GM23338 (cell line): ENCODE measurements around the gene PIGH. TPM values are rescaled to one million over a fixed set of nuclear protein-coding genes. Genes with fewer than 3 reads are reported as not detected.

Experiments used
- ATAC-seq: fragments of 200-7000 bp; cut with Tn5 transposase; 3 replicates; pipeline ENCODE4 v1.9.1; 2020
- DNase-seq: peaks from one replicate; pipeline ENCODE4 v3.0.0-alpha.2; 2015; ENCODE audit warnings: low spot score
- H2AFZ ChIP-seq: fragments of 200-600 bp; sonication (generic); 2 replicates; pipeline ENCODE4 v1.8.0; 2016; ENCODE audit warnings: antibody characterized with exemption, mild to moderate bottlenecking, moderate library complexity
- H3F3A ChIP-seq: fragments of 200-600 bp; sonication (generic); replicated peaks from 2 replicates; pipeline ENCODE4 v1.8.0; 2017; ENCODE audit warnings: antibody characterized with exemption, mixed run types, low read depth
- H3K27ac ChIP-seq: fragments of 200-600 bp; sonication (generic); 2 replicates; pipeline ENCODE4 v1.6.1; 2016; ENCODE audit warnings: low read depth
- H3K27me3 ChIP-seq: fragments of 200-600 bp; sonication (generic); 2 replicates; pipeline ENCODE4 v1.8.0; 2016; ENCODE audit warnings: mild to moderate bottlenecking, mixed run types, moderate library complexity; ENCODE audit not compliant: insufficient read depth
- H3K36me3 ChIP-seq: fragments of 200-600 bp; sonication (generic); 2 replicates; pipeline ENCODE4 v1.8.0; 2016; ENCODE audit warnings: mild to moderate bottlenecking; ENCODE audit not compliant: insufficient read depth
- H3K4me1 ChIP-seq: fragments of 200-600 bp; sonication (generic); 2 replicates; pipeline ENCODE4 v1.8.0; 2016; ENCODE audit warnings: mild to moderate bottlenecking, moderate library complexity; ENCODE audit not compliant: insufficient read depth
- H3K4me2 ChIP-seq: fragments of 200-600 bp; sonication (generic); 2 replicates; pipeline ENCODE4 v1.7.1; 2017; ENCODE audit warnings: mixed run types
- H3K4me3 ChIP-seq: fragments of 200-600 bp; sonication (generic); 2 replicates; pipeline ENCODE4 v1.6.1; 2016; ENCODE audit warnings: mixed run types
- H3K79me2 ChIP-seq: fragments of 200-600 bp; sonication (generic); replicated peaks from 2 replicates; pipeline ENCODE4 v1.8.0; 2017; ENCODE audit warnings: mild to moderate bottlenecking; ENCODE audit not compliant: insufficient read depth
- H3K9me2 ChIP-seq: fragments of 200-600 bp; sonication (generic); 2 replicates; pipeline ENCODE4 v1.8.0; 2017; ENCODE audit not compliant: insufficient read depth
- H4K20me1 ChIP-seq: fragments of 200-600 bp; sonication (generic); replicated peaks from 2 replicates; pipeline ENCODE4 v1.8.0; 2017; ENCODE audit warnings: mild to moderate bottlenecking; ENCODE audit not compliant: insufficient read depth
- H3K27ac Mint-ChIP-seq: 2 replicates; pipeline ENCODE4 v1.8.0; 2020; ENCODE audit warnings: inconsistent platforms, mild to moderate bottlenecking, moderate library complexity, mixed read lengths
- H3K27me3 Mint-ChIP-seq: 3 replicates; pipeline ENCODE4 v1.8.0; 2022; ENCODE audit warnings: low read depth, mild to moderate bottlenecking, moderate library complexity, mixed read lengths, inconsistent platforms; ENCODE audit not compliant: insufficient read depth, poor library complexity
- H3K36me3 Mint-ChIP-seq: 3 replicates; pipeline ENCODE4 v1.8.0; 2021; ENCODE audit warnings: low read depth, mild to moderate bottlenecking, inconsistent platforms, moderate library complexity, mixed read lengths
- H3K4me1 Mint-ChIP-seq: 3 replicates; pipeline ENCODE4 v1.8.0; 2020; ENCODE audit warnings: mild to moderate bottlenecking, inconsistent platforms, mixed read lengths
- H3K4me3 Mint-ChIP-seq: 3 replicates; pipeline ENCODE4 v1.8.0; 2021; ENCODE audit warnings: moderate library complexity, mild to moderate bottlenecking, inconsistent platforms, mixed read lengths
- H3K9me3 Mint-ChIP-seq: 3 replicates; pipeline ENCODE4 v1.8.0; 2020; ENCODE audit warnings: moderate library complexity, mild to moderate bottlenecking, inconsistent platforms, mixed read lengths
- EZH2 ChIP-seq: fragments of 200-600 bp; sonication (generic); IDR thresholded peaks from one replicate; pipeline ENCODE4 v1.8.0; 2017; ENCODE audit warnings: antibody characterized with exemption, mild to moderate bottlenecking, low read depth; ENCODE audit not compliant: unreplicated experiment
- EZH2phosphoT487 ChIP-seq: fragments of 200-600 bp; sonication (generic); IDR thresholded peaks from one replicate; pipeline ENCODE4 v1.8.1; 2018; ENCODE audit warnings: antibody characterized with exemption; ENCODE audit not compliant: unreplicated experiment
- STAT1 ChIP-seq: IDR thresholded peaks from one replicate; pipeline ENCODE4 v1.6.1; 2016; ENCODE audit warnings: antibody characterized with exemption; ENCODE audit not compliant: unreplicated experiment
- polyA plus RNA-seq: library from polyadenylated mRNA; unstranded; fragments of >200 nt; fragmentation: Nextera tagmentation; extraction: Ambion mirVana; gene quantifications from 2 replicates; pipeline ENCODE4 v1.2.1, GENCODE V29; 2016
- total RNA-seq: library from RNA; depleted of rRNA; stranded (reverse); fragments of >200 nt; shearing (Covaris generic); gene quantifications from 2 replicates; pipeline ENCODE4 v1.2.3, GENCODE V29; 2014
- TF ChIP-seq, protein P1 (sequence below): IDR thresholded peaks from one replicate; pipeline ENCODE4 v1.6.1; 2018; ENCODE audit warnings: antibody characterized with exemption; ENCODE audit not compliant: unreplicated experiment
- TF ChIP-seq, protein P2 (sequence below): fragments of 250-450 bp; sonication (Bioruptor Pico); IDR thresholded peaks from 2 replicates; pipeline ENCODE4 v1.5.0; 2020; ENCODE audit warnings: mild to moderate bottlenecking, moderate library complexity
- TF ChIP-seq, protein P3 (sequence below): IDR thresholded peaks from 2 replicates; pipeline ENCODE4 v1.6.1; 2016; ENCODE audit warnings: antibody characterized with exemption
- TF ChIP-seq, protein P4 (sequence below), 2 experiments: fragments of 200-600 bp in 1 of 2; sonication (generic) in 1 of 2; conservative IDR thresholded peaks; 2 replicates each; pipeline versions ENCODE4 v1.5.1 to v1.6.1; 2016 to 2017; ENCODE audit warnings: antibody characterized with exemption in 2 of 2, low read depth in 2 of 2, mild to moderate bottlenecking in 2 of 2, moderate library complexity in 1 of 2

The PIGH gene
- total and polyA plus RNA-seq, 2 experiments from 2014 or later = 8.7 to 9.3 TPM

DNA sequence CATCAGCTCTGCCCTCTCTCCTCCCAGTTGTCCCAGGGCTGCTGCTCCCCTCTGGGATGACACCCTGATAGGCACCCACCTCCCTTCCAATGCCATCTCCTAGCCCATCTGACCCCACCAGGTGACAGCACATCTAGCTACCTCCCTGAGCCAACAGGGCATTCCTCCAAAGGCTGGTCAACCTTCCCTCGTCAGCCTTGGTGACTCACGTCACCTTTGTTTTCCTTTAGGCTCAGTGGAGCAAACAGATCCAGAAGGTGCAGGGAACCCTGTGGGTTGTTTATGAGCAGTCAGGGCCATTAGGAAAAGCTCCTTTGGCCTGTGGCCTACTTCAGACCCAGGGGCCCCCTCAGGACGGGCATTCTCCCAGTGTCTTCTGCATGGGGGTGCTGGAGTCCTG lies 32.4 kb downstream of the PIGH start:
- H3K4me3 ChIP-seq = no peak overlapping the region
- H3K27ac Mint-ChIP-seq = no peak overlapping the region
- H3K4me1 ChIP-seq = no peaks in the 10 kb centered on the region
- H3K27me3 Mint-ChIP-seq = peaks cover 2% of the 10 kb centered on the region
- H3K4me1 Mint-ChIP-seq = peaks cover 18% of the 10 kb centered on the region
- no peaks in the 10 kb centered on the region for H3K36me3 ChIP-seq
- H4K20me1 ChIP-seq = no peaks in the 10 kb centered on the region
- ATAC-seq = no peak
- H3K9me2 ChIP-seq = no peaks in the 10 kb centered on the region
- H2AFZ ChIP-seq = no peak overlapping the region
- H3K36me3 Mint-ChIP-seq = peaks cover 4% of the 10 kb centered on the region; the same call in 2 of the 3 replicates
- no peaks in the 10 kb centered on the region for H3F3A ChIP-seq
- DNase-seq = no peak
- no peak overlapping the region for H3K4me2 ChIP-seq
- H3K79me2 ChIP-seq = no peaks in the 10 kb centered on the region
- no peak overlapping the region; the same call in 2 of the 3 replicates for H3K4me3 Mint-ChIP-seq
- H3K27ac ChIP-seq = no peak overlapping the region
- no peaks in the 10 kb centered on the region for H3K27me3 ChIP-seq
- H3K9me3 Mint-ChIP-seq = no peaks in the 10 kb centered on the region
- no peak for TF ChIP-seq EZH2phosphoT487
- TF ChIP-seq, protein P1, sequence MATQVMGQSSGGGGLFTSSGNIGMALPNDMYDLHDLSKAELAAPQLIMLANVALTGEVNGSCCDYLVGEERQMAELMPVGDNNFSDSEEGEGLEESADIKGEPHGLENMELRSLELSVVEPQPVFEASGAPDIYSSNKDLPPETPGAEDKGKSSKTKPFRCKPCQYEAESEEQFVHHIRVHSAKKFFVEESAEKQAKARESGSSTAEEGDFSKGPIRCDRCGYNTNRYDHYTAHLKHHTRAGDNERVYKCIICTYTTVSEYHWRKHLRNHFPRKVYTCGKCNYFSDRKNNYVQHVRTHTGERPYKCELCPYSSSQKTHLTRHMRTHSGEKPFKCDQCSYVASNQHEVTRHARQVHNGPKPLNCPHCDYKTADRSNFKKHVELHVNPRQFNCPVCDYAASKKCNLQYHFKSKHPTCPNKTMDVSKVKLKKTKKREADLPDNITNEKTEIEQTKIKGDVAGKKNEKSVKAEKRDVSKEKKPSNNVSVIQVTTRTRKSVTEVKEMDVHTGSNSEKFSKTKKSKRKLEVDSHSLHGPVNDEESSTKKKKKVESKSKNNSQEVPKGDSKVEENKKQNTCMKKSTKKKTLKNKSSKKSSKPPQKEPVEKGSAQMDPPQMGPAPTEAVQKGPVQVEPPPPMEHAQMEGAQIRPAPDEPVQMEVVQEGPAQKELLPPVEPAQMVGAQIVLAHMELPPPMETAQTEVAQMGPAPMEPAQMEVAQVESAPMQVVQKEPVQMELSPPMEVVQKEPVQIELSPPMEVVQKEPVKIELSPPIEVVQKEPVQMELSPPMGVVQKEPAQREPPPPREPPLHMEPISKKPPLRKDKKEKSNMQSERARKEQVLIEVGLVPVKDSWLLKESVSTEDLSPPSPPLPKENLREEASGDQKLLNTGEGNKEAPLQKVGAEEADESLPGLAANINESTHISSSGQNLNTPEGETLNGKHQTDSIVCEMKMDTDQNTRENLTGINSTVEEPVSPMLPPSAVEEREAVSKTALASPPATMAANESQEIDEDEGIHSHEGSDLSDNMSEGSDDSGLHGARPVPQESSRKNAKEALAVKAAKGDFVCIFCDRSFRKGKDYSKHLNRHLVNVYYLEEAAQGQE = no peak
- TF ChIP-seq EZH2 = no peak
- TF ChIP-seq, protein P2, sequence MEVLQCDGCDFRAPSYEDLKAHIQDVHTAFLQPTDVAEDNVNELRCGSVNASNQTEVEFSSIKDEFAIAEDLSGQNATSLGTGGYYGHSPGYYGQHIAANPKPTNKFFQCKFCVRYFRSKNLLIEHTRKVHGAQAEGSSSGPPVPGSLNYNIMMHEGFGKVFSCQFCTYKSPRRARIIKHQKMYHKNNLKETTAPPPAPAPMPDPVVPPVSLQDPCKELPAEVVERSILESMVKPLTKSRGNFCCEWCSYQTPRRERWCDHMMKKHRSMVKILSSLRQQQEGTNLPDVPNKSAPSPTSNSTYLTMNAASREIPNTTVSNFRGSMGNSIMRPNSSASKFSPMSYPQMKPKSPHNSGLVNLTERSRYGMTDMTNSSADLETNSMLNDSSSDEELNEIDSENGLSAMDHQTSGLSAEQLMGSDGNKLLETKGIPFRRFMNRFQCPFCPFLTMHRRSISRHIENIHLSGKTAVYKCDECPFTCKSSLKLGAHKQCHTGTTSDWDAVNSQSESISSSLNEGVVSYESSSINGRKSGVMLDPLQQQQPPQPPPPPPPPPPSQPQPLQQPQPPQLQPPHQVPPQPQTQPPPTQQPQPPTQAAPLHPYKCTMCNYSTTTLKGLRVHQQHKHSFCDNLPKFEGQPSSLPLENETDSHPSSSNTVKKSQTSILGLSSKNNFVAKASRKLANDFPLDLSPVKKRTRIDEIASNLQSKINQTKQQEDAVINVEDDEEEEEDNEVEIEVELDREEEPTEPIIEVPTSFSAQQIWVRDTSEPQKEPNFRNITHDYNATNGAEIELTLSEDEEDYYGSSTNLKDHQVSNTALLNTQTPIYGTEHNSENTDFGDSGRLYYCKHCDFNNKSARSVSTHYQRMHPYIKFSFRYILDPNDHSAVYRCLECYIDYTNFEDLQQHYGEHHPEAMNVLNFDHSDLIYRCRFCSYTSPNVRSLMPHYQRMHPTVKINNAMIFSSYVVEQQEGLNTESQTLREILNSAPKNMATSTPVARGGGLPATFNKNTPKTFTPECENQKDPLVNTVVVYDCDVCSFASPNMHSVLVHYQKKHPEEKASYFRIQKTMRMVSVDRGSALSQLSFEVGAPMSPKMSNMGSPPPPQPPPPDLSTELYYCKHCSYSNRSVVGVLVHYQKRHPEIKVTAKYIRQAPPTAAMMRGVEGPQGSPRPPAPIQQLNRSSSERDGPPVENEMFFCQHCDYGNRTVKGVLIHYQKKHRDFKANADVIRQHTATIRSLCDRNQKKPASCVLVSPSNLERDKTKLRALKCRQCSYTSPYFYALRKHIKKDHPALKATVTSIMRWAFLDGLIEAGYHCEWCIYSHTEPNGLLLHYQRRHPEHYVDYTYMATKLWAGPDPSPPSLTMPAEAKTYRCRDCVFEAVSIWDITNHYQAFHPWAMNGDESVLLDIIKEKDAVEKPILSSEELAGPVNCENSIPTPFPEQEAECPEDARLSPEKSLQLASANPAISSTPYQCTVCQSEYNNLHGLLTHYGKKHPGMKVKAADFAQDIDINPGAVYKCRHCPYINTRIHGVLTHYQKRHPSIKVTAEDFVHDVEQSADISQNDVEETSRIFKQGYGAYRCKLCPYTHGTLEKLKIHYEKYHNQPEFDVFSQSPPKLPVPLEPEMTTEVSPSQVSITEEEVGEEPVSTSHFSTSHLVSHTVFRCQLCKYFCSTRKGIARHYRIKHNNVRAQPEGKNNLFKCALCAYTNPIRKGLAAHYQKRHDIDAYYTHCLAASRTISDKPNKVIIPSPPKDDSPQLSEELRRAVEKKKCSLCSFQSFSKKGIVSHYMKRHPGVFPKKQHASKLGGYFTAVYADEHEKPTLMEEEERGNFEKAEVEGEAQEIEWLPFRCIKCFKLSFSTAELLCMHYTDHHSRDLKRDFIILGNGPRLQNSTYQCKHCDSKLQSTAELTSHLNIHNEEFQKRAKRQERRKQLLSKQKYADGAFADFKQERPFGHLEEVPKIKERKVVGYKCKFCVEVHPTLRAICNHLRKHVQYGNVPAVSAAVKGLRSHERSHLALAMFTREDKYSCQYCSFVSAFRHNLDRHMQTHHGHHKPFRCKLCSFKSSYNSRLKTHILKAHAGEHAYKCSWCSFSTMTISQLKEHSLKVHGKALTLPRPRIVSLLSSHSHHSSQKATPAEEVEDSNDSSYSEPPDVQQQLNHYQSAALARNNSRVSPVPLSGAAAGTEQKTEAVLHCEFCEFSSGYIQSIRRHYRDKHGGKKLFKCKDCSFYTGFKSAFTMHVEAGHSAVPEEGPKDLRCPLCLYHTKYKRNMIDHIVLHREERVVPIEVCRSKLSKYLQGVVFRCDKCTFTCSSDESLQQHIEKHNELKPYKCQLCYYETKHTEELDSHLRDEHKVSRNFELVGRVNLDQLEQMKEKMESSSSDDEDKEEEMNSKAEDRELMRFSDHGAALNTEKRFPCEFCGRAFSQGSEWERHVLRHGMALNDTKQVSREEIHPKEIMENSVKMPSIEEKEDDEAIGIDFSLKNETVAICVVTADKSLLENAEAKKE (CRISPR knock-in tag) = no peak
- TF ChIP-seq, protein P3, sequence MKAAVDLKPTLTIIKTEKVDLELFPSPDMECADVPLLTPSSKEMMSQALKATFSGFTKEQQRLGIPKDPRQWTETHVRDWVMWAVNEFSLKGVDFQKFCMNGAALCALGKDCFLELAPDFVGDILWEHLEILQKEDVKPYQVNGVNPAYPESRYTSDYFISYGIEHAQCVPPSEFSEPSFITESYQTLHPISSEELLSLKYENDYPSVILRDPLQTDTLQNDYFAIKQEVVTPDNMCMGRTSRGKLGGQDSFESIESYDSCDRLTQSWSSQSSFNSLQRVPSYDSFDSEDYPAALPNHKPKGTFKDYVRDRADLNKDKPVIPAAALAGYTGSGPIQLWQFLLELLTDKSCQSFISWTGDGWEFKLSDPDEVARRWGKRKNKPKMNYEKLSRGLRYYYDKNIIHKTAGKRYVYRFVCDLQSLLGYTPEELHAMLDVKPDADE = no peak
- no peak for TF ChIP-seq STAT1
- TF ChIP-seq, protein P4, sequence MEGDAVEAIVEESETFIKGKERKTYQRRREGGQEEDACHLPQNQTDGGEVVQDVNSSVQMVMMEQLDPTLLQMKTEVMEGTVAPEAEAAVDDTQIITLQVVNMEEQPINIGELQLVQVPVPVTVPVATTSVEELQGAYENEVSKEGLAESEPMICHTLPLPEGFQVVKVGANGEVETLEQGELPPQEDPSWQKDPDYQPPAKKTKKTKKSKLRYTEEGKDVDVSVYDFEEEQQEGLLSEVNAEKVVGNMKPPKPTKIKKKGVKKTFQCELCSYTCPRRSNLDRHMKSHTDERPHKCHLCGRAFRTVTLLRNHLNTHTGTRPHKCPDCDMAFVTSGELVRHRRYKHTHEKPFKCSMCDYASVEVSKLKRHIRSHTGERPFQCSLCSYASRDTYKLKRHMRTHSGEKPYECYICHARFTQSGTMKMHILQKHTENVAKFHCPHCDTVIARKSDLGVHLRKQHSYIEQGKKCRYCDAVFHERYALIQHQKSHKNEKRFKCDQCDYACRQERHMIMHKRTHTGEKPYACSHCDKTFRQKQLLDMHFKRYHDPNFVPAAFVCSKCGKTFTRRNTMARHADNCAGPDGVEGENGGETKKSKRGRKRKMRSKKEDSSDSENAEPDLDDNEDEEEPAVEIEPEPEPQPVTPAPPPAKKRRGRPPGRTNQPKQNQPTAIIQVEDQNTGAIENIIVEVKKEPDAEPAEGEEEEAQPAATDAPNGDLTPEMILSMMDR (conservative IDR thresholded peaks at IDR 0.05; ENCODE audit: low read depth in 2 of 2) = no peak
